Astrocyte of the spinal cord (primary cell): ENCODE measurements around the gene ATP11C.
A peak's percentile ranks its signal among the peaks of the same experiment; 100 is the strongest.

Experiments
- DNase-seq: peaks from one replicate; pipeline ENCODE4 v3.0.0; 2011; ENCODE audit warnings: low read depth, low spot score
- H3K4me3 ChIP-seq: 2 replicates; pipeline ENCODE4 v1.5.1; 2011; ENCODE audit warnings: low read depth, mild to moderate bottlenecking, low read length, moderate library complexity
- CTCF ChIP-seq: IDR thresholded peaks from 2 replicates; pipeline ENCODE4 v1.5.1; 2012; ENCODE audit warnings: low read depth, mild to moderate bottlenecking, low read length, inconsistent platforms
- in situ Hi-C: cut with HindIII; loops from 2 replicates; pipeline ENCODE4 v1.10.0; 2017; ENCODE audit warnings: low sequenced_read_pairs

The ATP11C gene

GRCh38 chrX:139825618-139826017, 107.2 kb downstream of the ATP11C start:
- no peak for TF ChIP-seq CTCF
- no peak for DNase-seq
- in situ Hi-C loops = no loop called here
- H3K4me3 ChIP-seq = no peak overlapping the region

- no peak for TF ChIP-seq CTCF
- peak; percentile 59 for DNase-seq
- in situ Hi-C loops = no loop called here
- H3K4me3 ChIP-seq = no peak overlapping the region
Measured at GRCh38 chrX:139823806-139824205, 109.0 kb downstream of the ATP11C start.

- in situ Hi-C loops = no loop called here
- DNase-seq = no peak
- no peak overlapping the region for H3K4me3 ChIP-seq
- TF ChIP-seq CTCF = no peak
Measured at GRCh38 chrX:139820358-139820984, 112.4 kb downstream of the ATP11C start.

GRCh38 chrX:139816204-139816603, 116.6 kb downstream of the ATP11C start:
- H3K4me3 ChIP-seq = no peak overlapping the region
- in situ Hi-C loops = no loop called here
- no peak for TF ChIP-seq CTCF
- DNase-seq = no peak

- in situ Hi-C loops = no loop called here
- no peak overlapping the region for H3K4me3 ChIP-seq
- DNase-seq = peak; percentile 12
- TF ChIP-seq CTCF = no peak
Measured at GRCh38 chrX:139815771-139816170, 117.1 kb downstream of the ATP11C start.

- in situ Hi-C loops = no loop called here
- no peak for TF ChIP-seq CTCF
- H3K4me3 ChIP-seq = no peak overlapping the region
- DNase-seq = no peak
Measured at GRCh38 chrX:139811942-139812629, 120.8 kb downstream of the ATP11C start.
